NCI-H1930 (cell line): ENCODE data around the gene HAPLN2.
"Not testable (repeated sequence)": the region's sequence is repeated elsewhere in the genome, so short reads cannot be mapped to it uniquely, and the experiment has no call there.

Source experiments
- DNase-seq, 2 experiments: peaks; one replicate each; lab custom pipeline; 2025; lab: John Stamatoyannopoulos, UW

The HAPLN2 gene

DNA sequence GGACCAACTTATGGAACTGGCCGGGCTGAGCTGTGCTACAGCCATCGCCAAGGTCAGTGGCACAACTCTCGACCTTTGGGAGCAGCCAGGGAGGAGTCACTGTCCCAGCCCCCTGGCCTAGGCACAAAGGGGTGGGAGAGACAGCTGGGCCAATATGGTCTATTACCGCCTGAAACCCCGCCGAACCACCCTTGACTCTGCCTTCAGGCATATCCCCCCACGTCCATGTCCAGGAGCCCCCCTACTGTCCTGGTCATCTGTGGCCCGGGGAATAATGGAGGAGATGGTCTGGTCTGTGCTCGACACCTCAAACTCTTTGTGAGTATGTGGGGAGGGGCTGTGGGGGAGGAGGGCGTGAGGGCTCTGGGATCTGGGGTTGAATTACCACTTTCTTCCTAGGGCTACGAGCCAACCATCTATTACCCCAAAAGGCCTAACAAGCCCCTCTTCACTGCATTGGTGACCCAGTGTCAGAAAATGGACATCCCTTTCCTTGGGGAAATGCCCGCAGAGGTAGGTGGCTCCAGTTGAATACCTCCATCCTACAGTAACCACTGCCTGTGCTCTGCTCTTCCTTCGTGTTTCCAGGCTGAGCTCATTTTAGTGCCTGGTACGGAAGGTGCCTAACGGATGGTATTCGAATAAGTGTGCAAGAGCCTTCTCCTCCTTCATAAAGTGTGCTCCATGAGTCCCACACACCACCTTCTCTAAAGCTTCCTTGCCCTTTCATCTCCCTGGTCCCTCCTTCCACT lies 26.9 kb upstream of the HAPLN2 start:
- DNase-seq, result no peak

- DNase-seq, result no peak
Measured at GRCh38 chr1:156592910-156593660, 26.1 kb upstream of the HAPLN2 start.

DNA sequence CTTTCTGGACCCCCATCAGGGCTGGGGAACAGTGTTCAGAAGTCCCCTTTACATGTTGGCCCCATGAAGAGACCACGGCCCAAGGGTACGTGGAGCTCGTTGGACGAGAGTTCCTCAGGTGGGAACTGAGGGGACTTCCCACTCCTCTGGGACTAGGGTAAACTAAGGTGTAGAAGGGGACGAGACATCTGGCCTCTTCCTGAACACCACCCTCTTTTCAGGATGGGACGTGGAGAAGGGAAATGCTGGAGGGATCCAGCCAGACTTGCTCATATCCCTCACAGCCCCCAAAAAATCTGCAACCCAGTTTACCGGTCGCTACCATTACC lies 25.6 kb upstream of the HAPLN2 start:
- DNase-seq, result no peak

- DNase-seq, result no peak
Measured at GRCh38 chr1:156594190-156594589, 25.0 kb upstream of the HAPLN2 start.

DNA sequence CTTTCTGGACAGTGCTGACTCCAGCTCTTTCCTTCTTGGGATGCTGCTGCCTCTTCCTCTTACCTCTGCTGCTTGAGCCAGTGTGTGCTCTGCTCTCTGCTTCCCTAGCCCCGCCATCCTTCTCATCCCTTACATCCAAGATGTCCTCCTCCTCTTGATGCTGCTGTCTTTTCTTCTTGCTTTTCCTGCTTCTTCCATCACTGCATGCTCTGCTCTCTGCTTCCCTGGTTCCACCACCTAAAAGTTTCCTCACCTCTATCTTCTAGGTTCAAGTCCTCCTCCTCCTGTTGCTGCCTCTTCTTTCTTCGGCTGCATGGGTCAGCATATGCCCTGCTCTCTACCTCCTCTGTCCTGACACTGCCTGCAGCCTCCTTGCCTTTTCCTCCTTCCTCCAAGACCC lies 24.2 kb upstream of the HAPLN2 start:
- DNase-seq, result no peak

GRCh38 chr1:156596426-156596825 lies 22.8 kb upstream of the HAPLN2 start:
- DNase-seq, result no peak

DNA sequence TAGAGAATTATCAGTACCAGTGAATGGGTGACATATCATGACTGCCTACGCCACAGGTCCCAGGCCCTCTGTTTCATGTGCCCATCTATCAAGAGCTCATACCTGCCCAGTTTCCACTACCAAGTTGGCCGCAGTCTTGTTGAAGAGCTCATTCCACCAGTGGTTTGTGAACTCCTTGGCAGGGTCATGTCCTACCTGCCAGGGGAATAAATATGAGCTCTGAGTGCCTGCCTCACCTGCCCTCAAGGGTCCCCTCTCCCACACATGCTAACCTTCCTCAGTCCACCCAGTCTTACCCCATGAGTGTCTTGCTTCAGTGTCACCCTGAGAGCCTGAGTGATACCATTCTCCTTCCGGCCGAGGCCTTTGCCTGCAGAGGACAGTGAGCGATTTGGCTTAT lies 21.1 kb upstream of the HAPLN2 start:
- DNase-seq, result no peak

DNA sequence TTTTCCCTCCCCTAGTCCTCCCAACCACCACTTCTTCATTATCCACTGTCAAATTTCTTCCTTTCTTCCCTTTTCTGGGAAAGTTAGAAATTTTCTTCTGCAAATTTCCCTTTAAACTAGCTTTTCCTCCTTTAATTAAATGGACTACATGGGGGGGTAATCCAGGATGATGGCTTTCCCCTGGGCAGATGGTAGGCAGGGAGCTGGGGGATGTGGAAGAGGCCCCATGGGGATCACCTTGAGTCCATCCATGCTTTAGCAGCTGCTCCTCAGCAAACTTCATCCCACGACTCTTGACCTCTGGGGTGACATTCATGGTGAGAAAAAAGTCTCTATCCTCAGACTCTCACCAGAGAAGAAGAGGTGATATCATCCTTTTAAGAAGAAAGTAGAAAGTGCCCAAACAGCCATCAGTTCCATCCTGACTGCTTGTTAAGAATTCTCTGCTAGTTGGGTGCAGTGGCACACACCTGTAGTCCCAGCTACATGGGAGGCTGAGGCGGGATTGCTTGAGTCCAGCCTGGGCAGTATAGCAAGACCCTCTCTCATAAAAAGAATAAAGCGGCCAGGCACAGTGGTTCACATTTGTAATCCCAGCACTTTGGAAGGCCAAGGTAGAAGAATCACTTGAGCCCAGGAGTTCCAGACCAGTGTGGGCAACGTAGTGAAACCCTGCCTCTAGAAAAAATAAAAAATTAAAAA lies 20.3 kb upstream of the HAPLN2 start:
- DNase-seq, result no peak

DNA sequence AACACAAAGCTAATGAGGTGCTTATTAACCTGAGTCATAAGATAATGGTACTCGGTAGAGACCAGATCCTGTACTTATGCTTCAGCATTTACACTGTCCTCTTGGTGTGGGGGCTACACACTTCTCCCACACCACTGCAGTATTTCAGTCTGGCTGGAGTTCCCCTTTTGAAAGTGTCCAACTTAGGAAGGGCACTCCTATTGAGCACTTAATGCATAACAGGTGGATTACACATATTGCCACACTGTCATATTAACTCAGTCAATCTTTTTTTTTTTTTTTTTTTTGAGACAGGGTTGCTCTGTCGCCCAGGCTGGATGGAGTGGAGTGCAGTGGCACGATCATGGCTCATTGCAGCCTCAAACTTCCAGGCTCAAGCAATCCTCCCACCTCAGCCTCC lies 19.4 kb upstream of the HAPLN2 start:
- DNase-seq, result no peak

DNA sequence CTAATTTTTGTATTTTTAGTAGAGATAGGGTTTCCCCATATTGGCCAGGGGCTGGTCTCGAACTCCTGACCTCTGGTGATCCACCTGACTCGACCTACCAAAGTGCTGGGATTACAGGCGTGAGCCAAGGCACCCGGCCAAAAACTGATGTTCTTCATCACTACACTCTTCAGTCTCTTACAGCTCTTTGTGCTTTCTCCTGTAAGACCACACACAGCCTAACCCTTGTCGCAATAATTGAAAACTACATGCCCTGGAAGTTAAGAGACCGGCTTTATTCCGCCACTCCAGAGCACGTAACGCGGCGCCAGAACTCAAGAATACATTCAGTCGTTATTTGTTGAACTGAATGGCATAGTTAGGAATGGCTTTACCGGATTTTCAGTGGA lies 18.5 kb upstream of the HAPLN2 start:
- no peak for DNase-seq

- DNase-seq, result peak; percentile 70 to 78
Measured at GRCh38 chr1:156601122-156601830, 17.9 kb upstream of the HAPLN2 start, which contains the start of gene GPATCH4. Gene GPATCH4, minus strand, starts transcription at chr1:156601479.

DNA sequence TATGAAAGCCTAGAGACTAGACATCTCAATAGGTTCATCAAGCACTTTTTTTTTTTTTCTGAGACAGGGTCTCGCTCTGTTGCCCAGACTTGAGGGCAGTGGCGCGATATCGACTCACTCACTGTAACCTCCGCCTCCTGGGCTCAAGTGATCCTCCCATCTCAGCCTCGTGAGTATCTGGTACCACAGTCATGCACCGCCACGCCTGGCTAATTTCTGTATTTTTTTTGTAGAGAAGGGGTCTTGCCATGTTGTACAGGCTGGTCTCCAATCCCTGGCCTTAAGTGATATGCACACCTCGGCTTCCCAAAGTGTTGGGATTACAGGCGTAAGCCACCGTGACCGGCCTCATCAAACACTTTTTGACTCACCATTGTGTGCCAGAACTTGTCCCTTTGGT lies 17.3 kb upstream of the HAPLN2 start:
- no peak for DNase-seq

- DNase-seq, result peak in 1 of 2 experiments; percentile 25
Measured at GRCh38 chr1:156602557-156602993, 16.6 kb upstream of the HAPLN2 start.

DNA sequence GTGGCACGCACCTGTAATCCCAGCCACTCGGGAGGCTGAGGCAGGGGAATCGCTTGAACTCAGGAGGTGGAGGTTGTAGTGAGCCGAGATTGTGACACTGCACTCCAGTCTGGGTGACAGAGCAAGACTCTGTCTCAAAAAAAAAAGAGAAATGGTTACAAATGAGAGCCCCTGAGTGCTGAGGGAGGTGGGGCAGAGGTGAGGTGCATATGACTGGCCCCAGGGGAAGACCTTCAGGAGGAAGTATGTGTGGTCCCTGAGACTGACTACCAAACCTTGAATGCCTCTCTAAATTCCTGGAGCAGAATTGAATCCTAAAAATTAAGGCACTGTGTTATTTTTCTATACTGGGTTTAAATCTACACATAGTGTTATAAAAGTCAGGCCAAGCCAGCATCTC lies 11.9 kb upstream of the HAPLN2 start:
- not testable (repeated sequence) for DNase-seq

- DNase-seq, result peak; percentile 36 to 71
Measured at GRCh38 chr1:156608036-156608674, 11.1 kb upstream of the HAPLN2 start.

DNA sequence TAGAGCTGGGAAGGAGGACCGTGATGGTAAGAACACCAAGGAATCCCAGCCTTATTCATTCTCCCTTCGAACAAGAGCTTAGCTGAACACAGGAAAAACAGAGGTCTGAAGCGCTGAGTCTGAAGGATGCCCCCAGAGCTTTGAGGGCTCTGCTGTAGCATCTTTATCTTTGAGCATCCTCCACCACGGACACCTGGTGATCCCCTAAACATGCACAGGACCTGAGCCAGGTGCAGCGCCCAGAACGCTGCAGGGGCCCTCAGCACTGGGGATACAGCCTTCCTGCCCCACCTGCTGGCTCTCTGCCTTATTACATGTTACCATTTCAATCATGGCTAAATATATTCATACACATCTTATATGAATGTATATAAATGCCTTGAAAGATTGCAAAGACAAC lies 10.2 kb upstream of the HAPLN2 start:
- peak in 1 of 2 experiments; percentile 23 for DNase-seq

DNA sequence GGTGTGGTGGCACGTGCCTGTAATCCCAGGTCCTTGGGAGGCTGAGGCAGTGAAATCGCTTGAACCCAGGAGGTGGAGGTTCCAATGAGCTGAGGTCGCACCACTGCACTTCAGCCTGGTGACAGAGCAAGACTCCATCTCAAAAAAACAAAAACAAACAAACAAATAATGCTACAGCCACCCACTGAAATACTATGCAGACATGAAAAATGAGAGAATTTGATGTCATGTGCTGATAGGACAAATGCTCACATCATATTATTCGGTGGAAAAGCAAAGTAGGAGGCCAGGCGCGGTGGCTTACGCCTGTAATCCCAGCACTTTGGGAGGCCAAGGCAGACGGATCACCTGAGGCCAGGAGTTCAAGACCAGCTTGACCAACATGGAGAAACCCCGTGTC lies 9.1 kb upstream of the HAPLN2 start:
- DNase-seq, result not testable (repeated sequence)

GRCh38 chr1:156612666-156613065 lies 6.5 kb upstream of the HAPLN2 start:
- DNase-seq, result no peak

GRCh38 chr1:156615946-156616345 lies 3.3 kb upstream of the HAPLN2 start:
- no peak for DNase-seq

DNA sequence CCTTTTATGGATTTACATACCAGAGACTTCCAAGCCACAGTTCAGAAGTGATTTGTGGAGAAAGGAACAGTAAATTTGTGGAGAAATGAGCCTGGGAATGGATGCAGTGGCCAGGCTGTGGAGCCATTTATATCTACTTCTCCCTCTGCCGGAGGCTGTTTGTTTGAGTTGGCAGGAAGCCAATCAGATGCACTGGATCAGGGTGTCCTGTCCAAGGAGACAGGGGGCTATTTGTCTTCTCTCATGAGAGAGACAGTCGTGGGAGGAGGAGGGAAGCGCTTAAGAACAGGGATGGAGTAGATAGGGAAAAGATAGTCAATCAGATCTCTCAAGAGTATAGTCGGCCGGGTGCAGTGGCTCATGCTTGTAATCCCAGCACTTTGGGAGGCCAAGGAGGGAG lies 2.8 kb upstream of the HAPLN2 start:
- DNase-seq, result no peak

- no peak for DNase-seq
Measured at GRCh38 chr1:156619582-156619955, 354 bp downstream of the HAPLN2 start.
